MCF 10A (cell line): ENCODE data around the gene TDP1. TPM values are rescaled to one million over a fixed set of nuclear protein-coding genes. Genes with fewer than 3 reads are reported as not detected.
A peak's percentile ranks its signal among the peaks of the same experiment; 100 is the strongest.

Experiments used
- BruUV-seq: library from RNA; stranded (reverse); fragments of 400-500 nt; replicated peaks from 2 replicates; lab custom pipeline; 2021; lab: Mats Ljungman, UMichigan
- CTCF ChIA-PET: fragments of 300-600 bp; sonication (Branson Sonifier 250); formaldehyde crosslinking; extraction: SDS; loops from one replicate; lab custom pipeline; 2021; ENCODE audit warnings: antibody characterized with exemption, inconsistent platforms; lab: Yijun Ruan, JAX
- POLR2A ChIA-PET: fragments of 300-600, 350-650 bp; sonication (Branson Sonifier 250); formaldehyde crosslinking; extraction: SDS; loops from one replicate; lab custom pipeline; 2020; ENCODE audit warnings: antibody characterized with exemption, inconsistent platforms; lab: Yijun Ruan, JAX
- DNase-seq: peaks from one replicate; pipeline ENCODE4 v3.0.0-alpha.2; 2018; ENCODE audit not compliant: unreplicated experiment
- H3K27ac Mint-ChIP-seq: one replicate; pipeline ENCODE4 v1.8.0; 2022; ENCODE audit warnings: mild to moderate bottlenecking, low read depth, mixed read lengths; ENCODE audit not compliant: unreplicated experiment
- H3K27me3 Mint-ChIP-seq: one replicate; pipeline ENCODE4 v1.8.0; 2022; ENCODE audit warnings: mixed read lengths; ENCODE audit not compliant: insufficient read depth, unreplicated experiment
- H3K36me3 Mint-ChIP-seq: one replicate; pipeline ENCODE4 v1.8.0; 2022; ENCODE audit warnings: mild to moderate bottlenecking, moderate library complexity, mixed read lengths; ENCODE audit not compliant: insufficient read depth, unreplicated experiment
- H3K4me1 Mint-ChIP-seq: one replicate; pipeline ENCODE4 v1.8.0; 2022; ENCODE audit warnings: mixed read lengths; ENCODE audit not compliant: insufficient read depth, unreplicated experiment
- H3K4me3 Mint-ChIP-seq: one replicate; pipeline ENCODE4 v1.8.0; 2022; ENCODE audit warnings: mild to moderate bottlenecking, moderate library complexity, mixed read lengths; ENCODE audit not compliant: unreplicated experiment
- H3K9me3 Mint-ChIP-seq: one replicate; pipeline ENCODE4 v1.8.0; 2022; ENCODE audit warnings: mixed read lengths; ENCODE audit not compliant: unreplicated experiment
- intact Hi-C: fragments of 100-400 bp; cut with micrococcal nuclease; formaldehyde crosslinking; loops from 2 replicates; pipeline ENCODE4 v1.14.1; 2022
- total RNA-seq: library from RNA; stranded (reverse); gene quantifications from 2 replicates; pipeline ENCODE4 v1.2.3, GENCODE V29; 2022
- TF ChIP-seq, protein P1 (sequence below): fragments of 200-600 bp; IDR thresholded peaks from one replicate; pipeline ENCODE4 v1.8.0; 2022; ENCODE audit warnings: antibody characterized with exemption, mild to moderate bottlenecking; ENCODE audit not compliant: unreplicated experiment

Gene TDP1
- total RNA-seq, 1 experiment from 2014 or later: 16.3 TPM

DNA sequence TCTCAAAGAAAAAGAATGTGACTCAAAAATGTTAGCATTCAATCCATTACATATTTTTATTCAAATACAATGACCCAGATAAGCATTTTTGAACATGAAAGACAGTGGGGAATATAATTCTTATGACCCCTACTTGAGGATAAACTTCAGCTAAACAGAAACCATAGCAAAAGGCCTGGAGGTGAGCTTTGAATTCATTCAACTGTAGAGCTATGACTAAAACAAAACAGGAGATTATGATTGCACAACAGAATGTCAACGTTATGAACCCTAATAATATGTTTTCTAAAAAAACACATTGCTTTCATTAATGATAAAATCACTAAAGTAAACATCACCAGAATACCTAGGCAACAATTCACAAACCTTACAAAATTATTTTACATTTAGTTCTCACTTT, 29.0 kb upstream of the TDP1 start:
- H3K4me1 Mint-ChIP-seq: peaks cover 13% of the 10 kb centered on the region
- ChIA-PET CTCF (interaction anchor here (0.5 to 1.2 kb wide), 4 partner anchors 12 to 895 kb away, joined by 3 to 5 read pairs (median 4); no protein-coding TSS in a partner anchor), POLR2A (interaction anchor here (0.6 kb wide), 1 partner anchor 1281 kb away, joined by 3 read pairs; no protein-coding TSS in a partner anchor)
- no TSS peak for BruUV-seq
- no peaks in the 10 kb centered on the region for H3K27me3 Mint-ChIP-seq
- H3K27ac Mint-ChIP-seq: peak overlapping the region; percentile 85
- intact Hi-C loops: no loop called here
- H3K9me3 Mint-ChIP-seq: no peaks in the 10 kb centered on the region
- DNase-seq: peak; percentile 37
- peaks cover 6% of the 10 kb centered on the region for H3K36me3 Mint-ChIP-seq
- TF ChIP-seq, protein P1, sequence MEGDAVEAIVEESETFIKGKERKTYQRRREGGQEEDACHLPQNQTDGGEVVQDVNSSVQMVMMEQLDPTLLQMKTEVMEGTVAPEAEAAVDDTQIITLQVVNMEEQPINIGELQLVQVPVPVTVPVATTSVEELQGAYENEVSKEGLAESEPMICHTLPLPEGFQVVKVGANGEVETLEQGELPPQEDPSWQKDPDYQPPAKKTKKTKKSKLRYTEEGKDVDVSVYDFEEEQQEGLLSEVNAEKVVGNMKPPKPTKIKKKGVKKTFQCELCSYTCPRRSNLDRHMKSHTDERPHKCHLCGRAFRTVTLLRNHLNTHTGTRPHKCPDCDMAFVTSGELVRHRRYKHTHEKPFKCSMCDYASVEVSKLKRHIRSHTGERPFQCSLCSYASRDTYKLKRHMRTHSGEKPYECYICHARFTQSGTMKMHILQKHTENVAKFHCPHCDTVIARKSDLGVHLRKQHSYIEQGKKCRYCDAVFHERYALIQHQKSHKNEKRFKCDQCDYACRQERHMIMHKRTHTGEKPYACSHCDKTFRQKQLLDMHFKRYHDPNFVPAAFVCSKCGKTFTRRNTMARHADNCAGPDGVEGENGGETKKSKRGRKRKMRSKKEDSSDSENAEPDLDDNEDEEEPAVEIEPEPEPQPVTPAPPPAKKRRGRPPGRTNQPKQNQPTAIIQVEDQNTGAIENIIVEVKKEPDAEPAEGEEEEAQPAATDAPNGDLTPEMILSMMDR: no peak
- no peak overlapping the region for H3K4me3 Mint-ChIP-seq

GRCh38 chr14:89927186-89927865, 28.4 kb upstream of the TDP1 start:
- TF ChIP-seq, protein P1: no peak
- intact Hi-C loops: no loop called here
- peak overlapping the region; percentile 85 for H3K27ac Mint-ChIP-seq
- H3K4me3 Mint-ChIP-seq: no peak overlapping the region
- ChIA-PET CTCF (interaction anchor here (0.5 to 1.2 kb wide), 6 partner anchors 8 to 896 kb away, joined by 3 to 5 read pairs (median 3); no protein-coding TSS in a partner anchor), POLR2A (interaction anchor here (0.6 kb wide), 1 partner anchor 1281 kb away, joined by 3 read pairs; no protein-coding TSS in a partner anchor)
- H3K27me3 Mint-ChIP-seq: no peaks in the 10 kb centered on the region
- no peaks in the 10 kb centered on the region for H3K9me3 Mint-ChIP-seq
- no TSS peak for BruUV-seq
- peaks cover 6% of the 10 kb centered on the region for H3K36me3 Mint-ChIP-seq
- H3K4me1 Mint-ChIP-seq: peaks cover 13% of the 10 kb centered on the region
- no peak for DNase-seq

DNA sequence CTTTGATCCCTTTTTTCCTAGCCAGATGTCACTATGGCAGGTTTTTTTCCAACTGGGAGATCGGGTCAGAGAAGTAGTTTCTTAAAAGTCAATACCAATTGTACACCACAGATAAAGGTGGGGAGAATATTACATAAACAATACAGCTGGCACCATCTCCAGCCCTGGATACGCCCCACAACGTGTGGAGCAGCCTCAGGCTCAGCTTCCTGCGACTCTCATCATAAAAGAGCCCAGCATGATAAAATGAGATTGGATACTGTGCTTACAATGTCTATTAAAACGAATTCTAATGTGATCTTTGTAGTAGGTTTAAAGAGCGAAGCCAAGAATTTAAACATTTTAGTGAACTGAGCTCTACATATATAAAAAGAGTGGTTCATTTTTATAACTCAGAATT, 22.7 kb upstream of the TDP1 start:
- POLR2A ChIA-PET: interaction anchor here (0.7 to 0.8 kb wide), 2 partner anchors 21 to 1416 kb away, joined by 3 to 4 read pairs; partner anchors contain the start of gene EFCAB11
- TF ChIP-seq, protein P1: no peak
- DNase-seq: no peak
- intact Hi-C loops: no loop called here
- BruUV-seq: no TSS peak
- H3K4me1 Mint-ChIP-seq: no peaks in the 10 kb centered on the region
- no peaks in the 10 kb centered on the region for H3K9me3 Mint-ChIP-seq
- no peaks in the 10 kb centered on the region for H3K27me3 Mint-ChIP-seq
- H3K4me3 Mint-ChIP-seq: no peak overlapping the region
- H3K27ac Mint-ChIP-seq: no peak overlapping the region
- peaks cover 6% of the 10 kb centered on the region for H3K36me3 Mint-ChIP-seq
- CTCF ChIA-PET: no interaction called here

DNA sequence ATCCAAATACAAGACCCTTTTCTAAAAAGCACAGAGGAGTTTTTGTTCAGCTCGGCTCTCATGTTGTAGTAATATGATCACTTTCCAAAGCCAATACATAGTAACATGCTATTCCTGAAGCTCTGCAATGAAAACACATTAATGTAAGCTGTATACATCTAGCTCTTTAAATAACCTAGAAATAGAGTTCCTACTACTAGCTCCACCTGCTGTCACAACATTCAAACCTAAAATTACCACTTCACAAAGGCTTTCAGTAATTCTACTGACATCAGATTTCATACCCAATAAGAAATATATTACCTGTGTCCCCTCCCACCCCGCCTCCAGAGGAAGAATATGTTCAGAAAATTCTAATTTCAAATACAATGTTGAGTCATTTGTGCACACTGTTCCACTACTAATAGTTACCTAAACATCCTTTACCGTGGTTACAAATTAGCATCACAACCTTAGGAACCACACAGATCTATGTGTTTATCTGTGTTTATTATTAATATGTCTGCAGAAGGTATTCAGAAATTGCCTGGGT, 19.0 kb upstream of the TDP1 start:
- H3K4me3 Mint-ChIP-seq: no peak overlapping the region
- no TSS peak for BruUV-seq
- no peak overlapping the region for H3K27ac Mint-ChIP-seq
- no peak for DNase-seq
- H3K36me3 Mint-ChIP-seq: peaks cover 4% of the 10 kb centered on the region
- no peaks in the 10 kb centered on the region for H3K4me1 Mint-ChIP-seq
- POLR2A ChIA-PET: no interaction called here
- intact Hi-C loops: no loop called here
- TF ChIP-seq, protein P1: no peak
- no peaks in the 10 kb centered on the region for H3K9me3 Mint-ChIP-seq
- no peaks in the 10 kb centered on the region for H3K27me3 Mint-ChIP-seq
- CTCF ChIA-PET: interaction anchor here (0.5 to 2.3 kb wide), 5 partner anchors 13 to 909 kb away, joined by 3 to 10 read pairs (median 4); partner anchors contain the start of gene EFCAB11
